Heart right ventricle (tissue), 16 donors: ENCODE measurements around the gene TGFBRAP1. TPM values are rescaled to one million over a fixed set of nuclear protein-coding genes. Genes with fewer than 3 reads are reported as not detected.

Experiments
- ATAC-seq, 8 donors: fragments of 200-7000 bp; cut with Tn5 transposase; one replicate each; pipeline ENCODE4 v1.9.1; 2020; ENCODE audit warnings: mild to moderate bottlenecking in 8 of 8, moderate library complexity in 8 of 8, moderate number of reproducible peaks in 1 of 8
- DNase-seq, 2 donors: peaks; one replicate each; pipeline ENCODE4 v3.0.0-alpha.2; 2020
- H3K27ac ChIP-seq, 10 donors: fragments of 200-600 bp; sonication (generic) in 2 of 10; one replicate each; pipeline versions ENCODE4 v1.5.0 to v1.8.0; 2020 to 2022; ENCODE audit warnings: mild to moderate bottlenecking in 3 of 10
- H3K27me3 ChIP-seq, 7 donors: fragments of 200-600 bp; one replicate each; pipeline ENCODE4 v1.8.0; 2021 to 2022; ENCODE audit warnings: mild to moderate bottlenecking in 2 of 7
- H3K36me3 ChIP-seq, 9 donors: fragments of 200-600 bp; sonication (generic) in 1 of 9; one replicate each; pipeline versions ENCODE4 v1.5.0 to v1.8.0; 2020 to 2022; ENCODE audit warnings: mild to moderate bottlenecking in 2 of 9
- H3K4me1 ChIP-seq, 9 donors: fragments of 200-600 bp; sonication (generic) in 1 of 9; one replicate each; pipeline versions ENCODE4 v1.5.0 to v1.8.0; 2020 to 2022; ENCODE audit warnings: mild to moderate bottlenecking in 4 of 9
- H3K4me3 ChIP-seq, 10 donors: fragments of 200-600 bp; sonication (generic) in 2 of 10; one replicate each; pipeline versions ENCODE4 v1.5.0 to v1.8.0; 2020 to 2022; ENCODE audit warnings: mild to moderate bottlenecking in 7 of 10, moderate library complexity in 2 of 10
- H3K9me3 ChIP-seq, 11 donors: fragments of 200-600 bp in 10 of 11; sonication (generic) in 2 of 11; one replicate each; pipeline versions ENCODE4 v1.5.0 to v1.8.0; 2013 to 2022; ENCODE audit warnings: mild to moderate bottlenecking in 2 of 11, control low read depth in 1 of 11, moderate library complexity in 1 of 11
- WGBS, 2 donors: extraction: QIAGEN DNeasy Blood & Tissue Kit; methylation state at CpG; one replicate each; pipeline ENCODE4 v1.1.7; 2013; ENCODE audit warnings: inconsistent platforms in 1 of 2; 5-methylcytosine and 5-hydroxymethylcytosine counted together
- intact Hi-C, 10 donors: fragments of 100-400 bp; cut with DNase I; formaldehyde crosslinking; loops; one replicate each; pipeline versions ENCODE4 v1.11.1 to v1.14.2; 2022
- polyA plus RNA-seq, 2 donors: library from polyadenylated mRNA; stranded (reverse); fragments of 200-250 nt; gene quantifications; one replicate each; pipeline ENCODE4 v1.2.3, GENCODE V29; 2013
- total RNA-seq, 10 donors: library from RNA; stranded (reverse); fragmentation: NEBNext Ultra II Directional in 3 of 10; extraction: Animal tissue kit (Norgen Biotek cat#: 25700) in 3 of 10; gene quantifications; one replicate each; pipeline versions ENCODE4 v1.2.1 to v1.2.4, GENCODE V29; 2021 to 2023
- TF ChIP-seq, protein P1 (sequence below), 9 donors: fragments of 200-600 bp; sonication (generic) in 2 of 9; IDR thresholded peaks; one replicate each; pipeline versions ENCODE4 v1.5.0 to v1.8.0; 2021 to 2022; ENCODE audit warnings: antibody characterized with exemption in 9 of 9, mild to moderate bottlenecking in 5 of 9, moderate library complexity in 1 of 9
- donor health status: Arrhythmogenic right ventricular cardiomyopathy.
- donor health status: ischemic (EF 13 %, LVEDD 7.1; RV severe dilation, severe dysfunction).
- donor health status: healthy with polysubstance abuse.
- donor health status: DM: no; HTN: yes; CAD: no.
- donor health status: DM: no; HTN: no; CAD: no.
- donor health status: ischemic (EF 25% LVEDD 6.9; RV normal size, moderate dysfunction).
- donor health status: ischemic (EF 25% LVEDD 5.7; RV mildly dilated, moderate dysfunction).
- donor health status: healthy.
- donor health status: DM: yes; HTN: yes; CAD: no.
- donor health status: Ischemic cardiomyopathy.
- donor health status: ischemic (EF 35%, LVEDD 5.7; RV mildly dilated, moderate dysfunction).
- donor health status: nonischemic (EF 11% LVEDD 7.7; RV severe dilation, severe dysfunction).
- donor health status: DM: yes; HTN: yes; CAD: no.
- donor health status: PGD.
- donor health status: ischemic (EF 29% LVEDD 5.4; RV normal size, mild dysfunction).
- donor health status: nonischemic (EF 23%, LVEDD 6.1; RV moderate dilation, normal function).

TGFBRAP1 gene
- total and polyA plus RNA-seq, 12 donors: 2.1 to 12.7 (median 10.4) TPM

- ATAC-seq (no peak), DNase-seq (no peak)
- WGBS, 2 donors: 89 to 97% methylated on average over 3 of the region's 3 CpGs
- Histone ChIP-seq H3K4me1 (peaks cover 0 to 25% (median 13%) of the 10 kb centered on the region in 9 donors), H3K36me3 (no peaks in the 10 kb centered on the region), H3K9me3 (no peaks in the 10 kb centered on the region), H3K4me3 (no peak overlapping the region), H3K27me3 (no peaks in the 10 kb centered on the region), H3K27ac (no peak overlapping the region)
- TF ChIP-seq, protein P1, sequence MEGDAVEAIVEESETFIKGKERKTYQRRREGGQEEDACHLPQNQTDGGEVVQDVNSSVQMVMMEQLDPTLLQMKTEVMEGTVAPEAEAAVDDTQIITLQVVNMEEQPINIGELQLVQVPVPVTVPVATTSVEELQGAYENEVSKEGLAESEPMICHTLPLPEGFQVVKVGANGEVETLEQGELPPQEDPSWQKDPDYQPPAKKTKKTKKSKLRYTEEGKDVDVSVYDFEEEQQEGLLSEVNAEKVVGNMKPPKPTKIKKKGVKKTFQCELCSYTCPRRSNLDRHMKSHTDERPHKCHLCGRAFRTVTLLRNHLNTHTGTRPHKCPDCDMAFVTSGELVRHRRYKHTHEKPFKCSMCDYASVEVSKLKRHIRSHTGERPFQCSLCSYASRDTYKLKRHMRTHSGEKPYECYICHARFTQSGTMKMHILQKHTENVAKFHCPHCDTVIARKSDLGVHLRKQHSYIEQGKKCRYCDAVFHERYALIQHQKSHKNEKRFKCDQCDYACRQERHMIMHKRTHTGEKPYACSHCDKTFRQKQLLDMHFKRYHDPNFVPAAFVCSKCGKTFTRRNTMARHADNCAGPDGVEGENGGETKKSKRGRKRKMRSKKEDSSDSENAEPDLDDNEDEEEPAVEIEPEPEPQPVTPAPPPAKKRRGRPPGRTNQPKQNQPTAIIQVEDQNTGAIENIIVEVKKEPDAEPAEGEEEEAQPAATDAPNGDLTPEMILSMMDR (IDR thresholded peaks at IDR 0.05): no peak
- intact Hi-C loops: no loop called here
Observed at GRCh38 chr2:105321875-105322646, 7.5 kb downstream of the TGFBRAP1 start.

- WGBS, 2 donors: 70 to 85% methylated on average over 7 of the region's 7 CpGs
- DNase-seq (no peak), ATAC-seq (no peak)
- no peaks in the 10 kb centered on the region for H3K36me3 ChIP-seq
- TF ChIP-seq, protein P1 (IDR thresholded peaks at IDR 0.05): no peak
- intact Hi-C loops: no loop called here
- peaks cover 0 to 25% (median 13%) of the 10 kb centered on the region in 9 donors for H3K4me1 ChIP-seq
- H3K9me3 ChIP-seq: no peaks in the 10 kb centered on the region
- no peak overlapping the region for H3K4me3 ChIP-seq
- H3K27me3 ChIP-seq: no peaks in the 10 kb centered on the region
- H3K27ac ChIP-seq: no peak overlapping the region
Observed at GRCh38 chr2:105320651-105321215, 8.8 kb downstream of the TGFBRAP1 start.

- TF ChIP-seq, protein P1 (IDR thresholded peaks at IDR 0.05): no peak
- no peaks in the 10 kb centered on the region for H3K36me3 ChIP-seq
- no peak overlapping the region for H3K4me3 ChIP-seq
- H3K27ac ChIP-seq: no peak overlapping the region
- H3K9me3 ChIP-seq: no peaks in the 10 kb centered on the region
- peaks cover 0 to 13% (median 8%) of the 10 kb centered on the region in 9 donors for H3K4me1 ChIP-seq
- no peaks in the 10 kb centered on the region for H3K27me3 ChIP-seq
- no peak for DNase-seq
- ATAC-seq: no peak
- 90 to 94% methylated on average over 3 of the region's 3 CpGs for WGBS, 2 donors
- intact Hi-C loops: no loop called here
Observed at GRCh38 chr2:105317937-105318336, 11.6 kb downstream of the TGFBRAP1 start.

- H3K4me1 ChIP-seq: peaks cover 0 to 10% (median 5%) of the 10 kb centered on the region in 9 donors
- no peaks in the 10 kb centered on the region for H3K36me3 ChIP-seq
- H3K27me3 ChIP-seq: no peaks in the 10 kb centered on the region
- ATAC-seq: no peak
- DNase-seq: no peak
- H3K9me3 ChIP-seq: no peaks in the 10 kb centered on the region
- TF ChIP-seq, protein P1 (IDR thresholded peaks at IDR 0.05): no peak
- no peak overlapping the region for H3K27ac ChIP-seq
- intact Hi-C loops: no loop called here
- no peak overlapping the region for H3K4me3 ChIP-seq
- 81% methylated on average over 3 of the region's 3 CpGs for whole genome bisulfite sequencing, 2 donors
Observed at GRCh38 chr2:105315314-105315713, 14.2 kb downstream of the TGFBRAP1 start.
